HUES64 (cell line): ENCODE results near the gene DTNA.

ENCODE experiments used
- H3K27ac ChIP-seq: 2 replicates; pipeline ENCODE4 v1.7.0; 2013; ENCODE audit warnings: low read depth, low read length, inconsistent platforms
- H3K27me3 ChIP-seq: 2 replicates; pipeline ENCODE4 v1.6.1; 2013; ENCODE audit warnings: mild to moderate bottlenecking, low read length; ENCODE audit not compliant: insufficient read depth
- H3K36me3 ChIP-seq: 2 replicates; pipeline ENCODE4 v1.6.1; 2013; ENCODE audit warnings: mild to moderate bottlenecking, low read length; ENCODE audit not compliant: insufficient read depth
- H3K4me1 ChIP-seq: 2 replicates; pipeline ENCODE4 v1.6.1; 2013; ENCODE audit warnings: mild to moderate bottlenecking, low read length, moderate library complexity; ENCODE audit not compliant: insufficient read depth
- H3K4me3 ChIP-seq: 2 replicates; pipeline ENCODE4 v1.5.1; 2013; ENCODE audit warnings: mild to moderate bottlenecking, low read length, moderate library complexity
- H3K9ac ChIP-seq: 2 replicates; pipeline ENCODE4 v1.6.1; 2013; ENCODE audit warnings: mild to moderate bottlenecking, low read depth, low read length
- H3K9me3 ChIP-seq: 2 replicates; pipeline ENCODE4 v1.6.1; 2013; ENCODE audit warnings: low read depth, low read length; ENCODE audit not compliant: insufficient read depth
- whole genome bisulfite sequencing: fragments of 150-250, 120-280 bp; methylation state at CpG from one replicate; pipeline ENCODE4 v1.1.7; 2013; ENCODE audit warnings: missing lambda C conversion rate; 5-methylcytosine and 5-hydroxymethylcytosine counted together

DTNA gene

DNA sequence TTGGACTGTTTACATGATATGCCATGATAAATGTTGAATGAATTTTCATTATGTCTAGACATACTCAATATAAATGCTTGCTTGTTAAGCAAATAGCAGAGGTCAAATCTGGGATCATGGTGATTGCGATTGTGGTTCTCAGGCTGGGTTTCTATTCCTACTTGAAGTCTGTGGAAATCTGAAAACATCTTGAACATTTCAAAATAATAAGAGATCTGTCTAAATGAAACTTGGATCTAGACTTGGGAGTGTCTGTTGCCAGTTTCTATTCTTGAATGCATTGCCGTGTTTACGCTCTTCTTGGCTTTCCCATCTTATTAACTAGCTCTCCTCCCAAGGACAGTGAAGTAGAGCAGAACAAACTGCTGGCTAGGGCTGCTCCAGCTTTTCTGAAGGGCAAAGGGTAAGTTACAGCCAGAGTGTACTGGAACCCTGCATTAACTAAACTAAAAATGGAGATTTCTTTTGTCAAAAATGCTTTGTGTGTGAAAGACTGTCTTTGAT is 127.7 kb downstream of the DTNA start:
- Histone ChIP-seq H3K4me3 (no peak overlapping the region), H3K9ac (no peak overlapping the region), H3K27ac (peak overlapping the region; percentile 23; the same call in 1 of the 2 replicates), H3K36me3 (peaks cover 3% of the 10 kb centered on the region; the same call in 1 of the 2 replicates), H3K27me3 (no peaks in the 10 kb centered on the region), H3K9me3 (peaks cover 5% of the 10 kb centered on the region), H3K4me1 (peaks cover 36% of the 10 kb centered on the region)
- WGBS = 100% methylated on average over 3 of the region's 3 CpGs

DNA sequence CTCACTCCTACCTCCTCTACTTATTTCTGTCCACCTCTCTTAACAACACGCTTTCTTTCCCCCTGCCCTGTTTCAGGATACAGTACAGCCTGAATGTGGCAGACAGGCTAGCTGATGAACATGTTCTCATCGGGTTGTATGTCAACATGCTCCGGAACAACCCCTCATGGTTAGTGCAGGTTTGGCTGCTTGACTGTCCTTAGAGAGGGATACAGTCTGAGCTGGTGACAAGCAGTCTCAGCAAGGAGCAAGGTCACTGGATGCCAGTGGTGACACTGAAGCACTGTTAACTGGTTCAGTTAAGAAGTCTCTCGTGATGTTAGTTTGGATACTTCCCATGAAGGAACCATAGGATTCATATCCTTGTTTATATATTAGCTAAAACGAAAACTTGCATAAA is 128.6 kb downstream of the DTNA start:
- H3K27ac ChIP-seq = no peak overlapping the region
- peaks cover 38% of the 10 kb centered on the region for H3K4me1 ChIP-seq
- WGBS = 95% methylated on average over 5 of the region's 5 CpGs
- no peak overlapping the region for H3K4me3 ChIP-seq
- H3K9ac ChIP-seq = no peak overlapping the region
- no peaks in the 10 kb centered on the region for H3K27me3 ChIP-seq
- H3K9me3 ChIP-seq = peaks cover 7% of the 10 kb centered on the region
- H3K36me3 ChIP-seq = peaks cover 3% of the 10 kb centered on the region; the same call in 1 of the 2 replicates

GRCh38 chr18:34840256-34840826 is 130.2 kb downstream of the DTNA start:
- H3K4me3 ChIP-seq = no peak overlapping the region
- H3K4me1 ChIP-seq = peaks cover 49% of the 10 kb centered on the region
- H3K36me3 ChIP-seq = no peaks in the 10 kb centered on the region
- H3K27ac ChIP-seq = no peak overlapping the region
- no peaks in the 10 kb centered on the region for H3K27me3 ChIP-seq
- no peak overlapping the region for H3K9ac ChIP-seq
- WGBS = 100% methylated on average over 2 of the region's 2 CpGs
- peaks cover 7% of the 10 kb centered on the region for H3K9me3 ChIP-seq

DNA sequence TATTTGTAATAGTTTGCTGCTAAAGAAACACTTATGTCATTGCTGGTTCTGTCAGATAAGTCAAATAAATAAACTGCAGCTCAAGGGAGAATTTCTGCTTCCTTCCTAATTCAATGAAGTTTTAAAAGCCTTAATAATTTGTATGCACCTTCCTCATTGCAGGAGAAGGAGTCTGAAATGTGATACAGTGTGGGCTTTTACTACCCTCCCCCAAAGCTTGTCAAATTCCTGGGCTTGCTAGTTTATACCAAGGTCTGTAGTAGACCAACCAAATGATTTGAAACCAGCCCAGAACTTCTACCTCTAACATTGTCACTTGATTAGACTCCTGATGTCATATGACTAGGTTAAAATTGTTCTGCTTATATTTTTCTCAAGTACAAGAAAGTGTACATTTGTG is 131.8 kb downstream of the DTNA start:
- Histone ChIP-seq H3K27ac (no peak overlapping the region), H3K4me1 (peaks cover 49% of the 10 kb centered on the region), H3K9ac (no peak overlapping the region), H3K9me3 (peaks cover 7% of the 10 kb centered on the region), H3K27me3 (no peaks in the 10 kb centered on the region), H3K4me3 (no peak overlapping the region), H3K36me3 (no peaks in the 10 kb centered on the region)

- no peaks in the 10 kb centered on the region for H3K36me3 ChIP-seq
- H3K4me3 ChIP-seq = no peak overlapping the region
- peaks cover 7% of the 10 kb centered on the region for H3K9me3 ChIP-seq
- no peak overlapping the region for H3K9ac ChIP-seq
- no peaks in the 10 kb centered on the region for H3K27me3 ChIP-seq
- 90% methylated on average over 1 of the region's 1 CpG for WGBS
- H3K27ac ChIP-seq = peak overlapping the region; percentile 90; the same call in 1 of the 2 replicates
- peaks cover 39% of the 10 kb centered on the region for H3K4me1 ChIP-seq
These were observed 134.0 kb downstream of the DTNA start for GRCh38 chr18:34844072-34844471.

DNA sequence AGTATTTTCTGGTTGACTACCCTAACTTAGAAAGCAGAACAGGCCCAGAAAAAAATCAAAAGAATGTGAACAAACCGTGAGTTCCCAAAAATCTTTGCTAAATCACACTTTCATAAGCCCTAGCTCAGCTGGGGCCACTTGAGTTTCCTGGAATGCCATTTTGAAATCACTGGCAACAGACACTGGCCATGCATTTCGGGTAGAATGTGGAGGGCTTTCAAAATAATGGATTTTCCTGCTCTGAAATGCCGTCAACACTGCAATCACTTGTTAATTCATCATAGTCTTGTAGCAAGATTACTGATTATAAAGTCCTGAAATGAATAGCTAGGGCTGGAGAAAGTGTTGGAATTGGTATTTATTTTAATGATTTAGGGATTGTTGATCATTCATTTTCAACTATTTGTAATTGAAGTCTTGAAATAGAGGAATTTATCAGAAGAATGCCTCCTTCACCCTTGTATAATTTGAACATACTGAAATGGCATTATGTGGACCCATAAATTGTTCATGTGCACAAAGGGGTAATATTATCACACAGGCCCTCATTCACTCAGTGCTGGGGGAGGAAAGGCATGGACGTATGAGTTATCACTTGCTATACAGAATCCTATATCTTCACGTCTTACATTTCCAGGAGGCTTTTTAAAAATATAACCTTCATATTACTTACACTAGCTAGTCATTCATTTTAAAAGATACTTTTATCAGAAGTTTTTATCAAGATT is 134.8 kb downstream of the DTNA start:
- Histone ChIP-seq H3K9me3 (peaks cover 7% of the 10 kb centered on the region), H3K9ac (no peak overlapping the region), H3K27me3 (no peaks in the 10 kb centered on the region), H3K27ac (peak overlapping the region; percentile 90; the same call in 1 of the 2 replicates), H3K4me3 (no peak overlapping the region), H3K4me1 (peaks cover 34% of the 10 kb centered on the region), H3K36me3 (no peaks in the 10 kb centered on the region)
- 96% methylated on average over 4 of the region's 5 CpGs for WGBS

DNA sequence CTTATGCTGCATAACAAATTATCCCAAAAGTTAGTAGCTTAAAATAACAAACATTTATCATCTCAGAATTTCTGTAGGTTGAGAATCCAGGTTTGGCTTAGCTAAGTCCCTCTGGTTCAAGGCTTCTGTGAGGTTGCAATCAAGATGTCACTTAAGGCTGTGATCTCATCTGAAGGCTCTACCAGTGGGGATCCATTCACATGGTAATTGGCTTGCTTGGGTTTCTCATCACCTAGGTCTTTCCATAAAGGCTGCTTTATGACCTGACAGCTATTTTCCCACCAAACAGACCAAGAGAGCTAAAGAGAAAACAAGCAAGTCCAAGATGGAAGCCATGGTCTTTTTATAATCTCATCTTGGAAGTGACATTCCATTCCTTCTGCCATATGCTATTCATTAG is 137.3 kb downstream of the DTNA start:
- Histone ChIP-seq H3K27ac (no peak overlapping the region), H3K9me3 (peaks cover 6% of the 10 kb centered on the region), H3K4me1 (peaks cover 21% of the 10 kb centered on the region; the same call in 1 of the 2 replicates), H3K27me3 (no peaks in the 10 kb centered on the region), H3K9ac (no peak overlapping the region), H3K4me3 (no peak overlapping the region), H3K36me3 (peaks cover 6% of the 10 kb centered on the region; the same call in 1 of the 2 replicates)

GRCh38 chr18:34848156-34848555 is 138.1 kb downstream of the DTNA start:
- no peak overlapping the region for H3K4me3 ChIP-seq
- H3K4me1 ChIP-seq = peaks cover 21% of the 10 kb centered on the region; the same call in 1 of the 2 replicates
- no peaks in the 10 kb centered on the region; the same call in 1 of the 2 replicates for H3K9me3 ChIP-seq
- 90% methylated on average over 5 of the region's 5 CpGs for WGBS
- H3K36me3 ChIP-seq = peaks cover 6% of the 10 kb centered on the region; the same call in 1 of the 2 replicates
- H3K27me3 ChIP-seq = no peaks in the 10 kb centered on the region
- H3K27ac ChIP-seq = no peak overlapping the region
- no peak overlapping the region for H3K9ac ChIP-seq

DNA sequence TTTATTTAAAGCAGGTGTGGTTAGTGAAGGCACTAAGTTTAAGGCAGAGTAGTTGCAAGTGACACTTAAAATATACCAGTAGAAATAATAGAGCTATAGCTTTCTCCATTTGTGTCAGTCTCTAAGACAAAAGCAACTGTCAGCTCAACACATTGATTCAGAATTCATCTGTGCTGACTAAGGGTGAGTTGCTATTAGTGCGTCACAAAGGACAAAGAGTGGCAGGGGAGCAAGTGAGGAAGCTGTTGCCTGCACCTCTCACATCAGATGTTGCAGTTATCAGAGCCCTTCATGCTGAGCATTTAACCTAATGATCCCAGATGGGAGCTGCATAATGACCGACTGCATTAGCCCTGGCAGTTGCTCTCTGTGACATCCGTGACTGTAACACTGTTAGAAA is 138.6 kb downstream of the DTNA start:
- H3K4me3 ChIP-seq = no peak overlapping the region
- no peak overlapping the region for H3K9ac ChIP-seq
- H3K27me3 ChIP-seq = no peaks in the 10 kb centered on the region
- H3K36me3 ChIP-seq = peaks cover 6% of the 10 kb centered on the region; the same call in 1 of the 2 replicates
- H3K9me3 ChIP-seq = no peaks in the 10 kb centered on the region
- 86% methylated on average over 3 of the region's 3 CpGs for WGBS
- no peak overlapping the region for H3K27ac ChIP-seq
- peaks cover 19% of the 10 kb centered on the region; the same call in 1 of the 2 replicates for H3K4me1 ChIP-seq

DNA sequence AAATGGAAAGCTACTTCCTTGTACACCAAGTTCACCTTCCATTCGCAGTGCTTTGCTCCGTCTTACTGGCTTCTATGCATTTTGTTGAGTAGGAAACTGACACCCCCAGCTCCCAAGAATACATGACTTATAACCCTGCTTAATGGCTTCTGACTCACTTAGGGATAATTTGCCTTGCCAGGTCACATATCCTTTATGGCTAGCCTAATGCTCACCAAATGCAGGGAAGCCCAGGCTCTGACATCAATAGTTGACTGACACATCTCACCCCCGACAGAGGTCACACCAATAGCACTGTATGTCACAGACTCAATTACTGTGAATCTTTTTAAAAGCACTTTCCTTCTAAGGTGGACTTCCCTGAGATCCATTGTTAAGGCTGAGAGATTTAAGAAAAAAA is 147.2 kb downstream of the DTNA start:
- H3K4me1 ChIP-seq = no peaks in the 10 kb centered on the region
- WGBS = 92% methylated on average over 3 of the region's 3 CpGs
- no peak overlapping the region for H3K4me3 ChIP-seq
- no peak overlapping the region for H3K27ac ChIP-seq
- peaks cover 5% of the 10 kb centered on the region; the same call in 1 of the 2 replicates for H3K36me3 ChIP-seq
- H3K27me3 ChIP-seq = no peaks in the 10 kb centered on the region
- H3K9ac ChIP-seq = no peak overlapping the region
- no peaks in the 10 kb centered on the region for H3K9me3 ChIP-seq

GRCh38 chr18:34858188-34858587 is 148.1 kb downstream of the DTNA start:
- Histone ChIP-seq H3K4me3 (no peak overlapping the region), H3K9me3 (no peaks in the 10 kb centered on the region), H3K4me1 (no peaks in the 10 kb centered on the region), H3K27me3 (no peaks in the 10 kb centered on the region), H3K36me3 (peaks cover 5% of the 10 kb centered on the region; the same call in 1 of the 2 replicates), H3K27ac (no peak overlapping the region), H3K9ac (no peak overlapping the region)
- 95% methylated on average over 5 of the region's 5 CpGs for WGBS
